ENCODE data around the gene CCDC97.

Gene CCDC97

DNA sequence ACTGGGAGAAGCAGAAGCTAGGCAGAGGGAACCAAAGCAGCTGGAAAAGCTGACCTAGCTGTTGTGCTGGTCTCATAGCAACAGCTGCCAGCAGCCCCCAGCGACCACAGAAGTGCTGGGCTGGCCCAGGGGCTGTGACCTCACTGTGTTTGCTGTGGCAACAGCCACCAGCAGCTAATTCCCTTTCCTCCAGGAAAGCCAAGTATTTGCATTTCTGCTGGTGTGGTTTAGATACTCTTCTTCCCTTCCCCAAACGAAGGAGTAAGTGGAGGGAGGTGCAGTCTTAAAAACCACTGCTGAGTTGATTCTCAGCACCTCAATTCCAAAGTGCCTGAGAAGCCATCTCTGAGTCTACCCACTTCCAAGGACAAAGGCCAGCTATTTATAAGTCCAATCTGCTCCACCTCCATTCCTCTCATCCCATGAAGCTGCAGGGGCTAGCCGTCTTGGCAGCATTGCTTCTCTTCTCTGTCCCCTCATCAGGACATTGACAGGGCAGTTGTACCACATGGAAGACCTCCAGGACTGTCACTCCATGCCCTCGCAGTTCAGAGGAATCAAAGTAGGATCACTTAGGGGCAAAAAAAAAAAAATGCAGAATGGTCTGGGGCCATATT is 11.5 kb upstream of the CCDC97 start:
- DNase-seq = peak in 2 of 5 experiments; percentile 55 to 71

DNA sequence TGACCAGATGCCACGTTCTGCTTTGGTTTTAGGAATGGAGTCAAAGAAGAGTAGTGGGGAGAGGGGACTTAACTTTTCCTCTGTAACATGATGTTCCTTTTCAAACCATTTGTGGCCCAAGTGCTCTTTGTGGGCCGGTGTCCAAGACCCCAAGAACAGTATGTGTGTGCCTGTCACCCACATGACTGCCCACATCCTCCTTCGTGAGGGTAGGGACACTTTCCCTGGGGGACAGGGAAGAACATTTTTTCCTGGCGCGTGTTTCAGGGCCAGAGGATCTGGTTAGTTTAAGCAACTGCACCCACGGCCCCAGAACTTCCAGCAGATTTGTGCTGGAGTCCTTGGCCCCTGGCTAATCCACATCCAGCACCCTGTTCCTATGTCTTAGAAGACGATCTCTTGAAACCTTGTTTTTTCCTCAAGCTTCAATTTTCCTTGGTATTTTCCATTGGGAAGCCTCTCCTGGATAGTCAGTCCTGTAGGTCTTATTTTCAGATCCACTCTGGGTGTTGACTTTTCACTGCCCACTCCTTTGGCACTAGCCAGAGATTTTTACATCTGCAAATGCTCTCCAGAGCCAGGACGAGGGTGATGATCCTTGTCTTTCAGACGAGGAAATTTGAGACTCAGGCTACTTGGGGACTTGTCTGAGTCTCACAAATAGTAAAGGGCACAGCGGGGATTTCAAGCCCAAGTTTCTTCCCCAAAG is 10.8 kb upstream of the CCDC97 start:
- DNase-seq = no peak

GRCh38 chr19:41299755-41300089 is 10.2 kb upstream of the CCDC97 start:
- DNase-seq = peak in 2 of 5 experiments; percentile 52 to 56

DNA sequence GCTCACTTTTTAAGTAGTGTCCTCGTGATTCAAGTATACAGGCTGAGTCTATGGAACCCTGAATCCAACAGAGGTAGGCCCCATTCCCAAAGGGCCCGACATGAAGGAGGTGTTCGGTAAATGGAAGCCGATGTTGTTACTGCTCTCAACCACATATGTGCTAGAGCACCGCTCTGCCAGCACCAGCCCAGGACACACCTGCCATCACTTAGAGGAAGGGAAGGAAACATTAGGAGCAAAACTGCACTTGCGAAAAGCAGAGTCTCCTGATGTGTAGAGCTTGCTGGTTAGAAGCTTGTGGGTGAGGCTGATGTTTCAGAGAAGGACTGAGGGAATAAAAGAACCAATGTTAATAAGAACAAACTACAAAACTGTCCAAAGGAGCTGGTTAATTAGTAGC is 9.4 kb upstream of the CCDC97 start:
- no peak for DNase-seq

- DNase-seq = peak; percentile 33 to 90 (median 56)
Measured at GRCh38 chr19:41302624-41303351, 7.2 kb upstream of the CCDC97 start.

DNA sequence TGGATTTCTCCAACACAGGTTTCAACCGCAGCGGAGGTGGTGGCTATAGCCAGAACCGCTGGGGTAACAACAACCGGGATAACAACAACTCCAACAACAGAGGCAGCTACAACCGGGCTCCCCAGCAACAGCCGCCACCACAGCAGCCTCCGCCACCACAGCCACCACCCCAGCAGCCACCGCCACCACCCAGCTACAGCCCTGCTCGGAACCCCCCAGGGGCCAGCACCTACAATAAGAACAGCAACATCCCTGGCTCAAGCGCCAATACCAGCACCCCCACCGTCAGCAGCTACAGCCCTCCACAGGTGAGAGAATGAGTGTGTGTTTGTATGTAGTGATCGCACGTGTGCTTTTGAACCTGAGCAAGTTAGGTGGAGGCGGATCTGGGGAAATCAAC is 6.0 kb upstream of the CCDC97 start:
- DNase-seq = peak in 2 of 5 experiments; percentile 43 to 59

DNA sequence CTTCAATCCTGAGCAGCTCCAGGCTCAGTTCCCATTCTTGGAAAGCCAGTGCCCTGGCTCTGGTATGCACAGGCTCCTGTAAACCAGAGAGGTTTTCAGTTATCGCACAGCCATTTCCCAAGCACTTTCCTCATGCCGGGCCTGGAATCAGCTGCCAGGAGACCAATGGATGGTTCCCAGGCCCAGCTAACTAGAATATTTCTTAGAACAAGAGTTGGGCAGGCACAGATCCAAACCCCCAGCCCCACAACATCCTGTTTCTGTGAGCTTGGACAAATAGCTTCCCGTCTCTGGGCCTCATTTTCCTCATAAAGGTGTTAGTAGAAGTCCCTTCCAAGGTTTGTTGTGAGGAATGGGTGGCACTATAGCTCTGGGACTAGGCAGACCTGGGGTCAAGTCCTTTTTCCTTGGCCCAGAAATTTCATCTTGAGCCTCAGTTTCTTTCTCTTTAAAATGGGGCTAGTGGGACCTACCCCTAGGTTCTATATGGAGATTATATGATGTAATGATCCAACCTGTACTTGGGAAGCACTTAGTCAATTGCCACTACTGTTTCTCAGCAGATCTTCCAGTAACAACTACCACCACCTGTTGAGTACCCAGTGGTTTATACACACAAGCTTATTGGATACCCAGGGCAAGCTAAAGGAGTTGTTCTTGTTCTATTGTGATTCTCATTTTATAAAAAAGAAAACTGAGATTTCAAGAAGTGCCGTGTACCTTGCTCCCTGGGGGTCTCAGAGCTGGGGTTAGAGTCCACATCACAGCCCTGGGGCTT is 5.1 kb upstream of the CCDC97 start:
- no peak for DNase-seq

- DNase-seq = no peak
Measured at GRCh38 chr19:41305927-41306793, 3.8 kb upstream of the CCDC97 start.

- peak in 2 of 5 experiments; percentile 69 to 87 for DNase-seq
Measured at GRCh38 chr19:41307090-41307875, 2.7 kb upstream of the CCDC97 start.

DNA sequence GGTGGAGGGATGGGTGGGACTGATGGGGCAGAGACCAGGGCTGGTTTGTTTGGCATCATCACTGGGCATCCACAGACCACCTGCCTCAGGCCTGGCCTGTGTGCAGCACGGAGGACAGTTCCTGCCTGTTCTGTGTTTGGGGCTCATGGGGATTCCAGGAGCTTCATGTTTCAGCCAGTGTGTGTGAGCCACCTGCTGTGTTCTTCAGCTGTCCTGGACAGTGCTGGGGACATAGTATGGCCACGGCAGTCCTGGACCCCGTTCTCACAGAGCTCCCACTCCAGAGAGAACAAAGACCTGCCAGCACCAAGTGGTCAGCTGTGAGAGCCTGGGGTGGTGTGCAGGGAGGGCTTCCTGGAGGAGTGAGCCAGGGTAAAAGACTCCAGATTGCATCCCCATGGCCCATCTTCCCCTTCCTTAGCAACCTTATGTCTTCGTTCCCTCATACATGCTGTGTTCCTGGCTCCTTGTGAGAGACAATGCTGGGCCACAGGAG is 2.0 kb upstream of the CCDC97 start:
- DNase-seq = no peak

- DNase-seq = peak; percentile 84 to 94 (median 89)
Measured at GRCh38 chr19:41308450-41309179, 1.4 kb upstream of the CCDC97 start.

DNA sequence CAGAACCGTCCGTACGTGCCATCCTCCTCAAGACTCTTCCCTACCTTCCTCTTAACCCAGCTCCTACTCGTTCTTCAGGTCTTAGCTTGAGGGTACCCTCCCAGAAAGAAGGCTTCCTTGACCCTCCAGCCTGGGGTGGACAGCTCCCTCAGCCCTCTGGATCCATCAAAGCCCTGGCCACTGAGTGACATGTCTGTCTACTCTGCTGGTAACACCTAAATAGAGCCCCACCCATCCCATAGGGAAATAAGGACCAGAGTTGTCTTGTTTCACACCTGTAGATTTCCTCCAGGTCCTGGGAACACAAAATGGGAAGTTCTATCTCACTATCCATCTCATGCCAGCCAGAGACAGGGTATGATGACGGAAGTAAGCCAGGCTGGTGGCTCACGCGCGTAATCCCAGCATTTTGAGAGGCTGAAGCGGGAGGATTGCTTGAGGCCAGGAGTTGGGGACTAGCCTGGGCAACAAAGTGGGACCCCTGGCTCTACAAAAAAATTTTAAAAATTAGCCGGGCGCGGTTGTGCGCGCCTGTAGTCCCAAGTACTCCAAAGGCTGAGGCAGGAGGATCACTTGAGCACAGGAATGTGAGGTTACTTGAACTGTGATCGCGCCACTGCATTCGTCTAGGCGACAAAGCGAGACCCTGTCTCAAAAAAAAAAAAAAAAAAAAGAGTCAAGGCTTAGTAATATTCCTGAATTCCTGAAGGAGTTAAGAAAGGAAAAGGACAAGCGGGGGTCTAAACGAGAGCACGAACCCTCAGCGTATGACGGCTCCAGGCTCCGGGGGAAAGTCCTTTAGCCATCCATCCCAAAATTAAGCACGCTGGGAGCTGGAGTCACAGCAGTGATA is 566 bp upstream of the CCDC97 start:
- peak in 1 of 5 experiments; percentile 32 for DNase-seq

DNA sequence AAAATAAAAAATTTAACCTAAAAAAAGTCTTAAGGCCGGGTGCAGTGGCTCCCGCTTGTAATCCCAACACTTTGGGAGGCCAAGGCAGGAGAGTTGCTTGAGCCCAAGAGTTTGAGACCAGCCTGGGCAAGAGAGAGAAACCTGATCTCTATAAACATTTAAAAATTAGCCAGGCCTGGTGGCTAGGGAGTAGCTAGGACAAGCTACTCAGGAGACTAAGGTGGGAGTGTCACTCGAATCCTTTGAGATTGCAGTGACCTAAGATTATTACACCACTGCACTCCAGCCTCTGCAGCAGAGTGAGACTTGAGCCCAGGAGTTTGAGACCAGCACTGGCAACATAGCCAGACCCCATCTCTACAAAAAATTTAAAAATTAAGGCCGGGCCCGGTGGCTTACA is 1.1 kb downstream of the CCDC97 start:
- DNase-seq = no peak

GRCh38 chr19:41311613-41312012 is 1.6 kb downstream of the CCDC97 start:
- DNase-seq = no peak

DNA sequence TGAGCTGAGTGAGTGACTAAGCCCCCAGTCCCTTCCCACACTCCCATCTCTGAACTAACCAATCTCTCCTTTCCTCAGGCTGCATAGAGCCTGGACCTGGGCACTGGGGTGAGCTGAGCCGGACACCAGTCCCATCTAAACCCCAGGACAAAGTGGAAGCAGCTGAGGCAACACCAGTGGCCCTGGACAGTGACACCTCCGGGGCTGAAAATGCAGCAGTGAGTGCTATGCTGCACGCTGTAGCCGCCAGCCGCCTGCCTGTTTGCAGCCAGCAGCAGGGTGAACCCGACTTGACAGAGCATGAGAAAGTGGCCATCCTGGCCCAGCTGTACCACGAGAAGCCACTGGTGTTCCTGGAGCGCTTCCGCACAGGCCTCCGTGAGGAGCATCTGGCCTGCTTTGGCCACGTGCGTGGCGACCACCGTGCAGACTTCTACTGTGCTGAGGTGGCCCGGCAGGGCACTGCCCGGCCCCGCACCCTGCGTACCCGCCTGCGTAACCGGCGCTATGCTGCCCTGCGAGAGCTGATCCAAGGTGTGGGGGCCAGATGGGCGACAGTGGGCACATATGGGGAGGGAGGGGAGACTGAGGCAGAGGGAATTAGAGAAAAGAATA is 6.4 kb downstream of the CCDC97 start:
- DNase-seq = no peak

DNA sequence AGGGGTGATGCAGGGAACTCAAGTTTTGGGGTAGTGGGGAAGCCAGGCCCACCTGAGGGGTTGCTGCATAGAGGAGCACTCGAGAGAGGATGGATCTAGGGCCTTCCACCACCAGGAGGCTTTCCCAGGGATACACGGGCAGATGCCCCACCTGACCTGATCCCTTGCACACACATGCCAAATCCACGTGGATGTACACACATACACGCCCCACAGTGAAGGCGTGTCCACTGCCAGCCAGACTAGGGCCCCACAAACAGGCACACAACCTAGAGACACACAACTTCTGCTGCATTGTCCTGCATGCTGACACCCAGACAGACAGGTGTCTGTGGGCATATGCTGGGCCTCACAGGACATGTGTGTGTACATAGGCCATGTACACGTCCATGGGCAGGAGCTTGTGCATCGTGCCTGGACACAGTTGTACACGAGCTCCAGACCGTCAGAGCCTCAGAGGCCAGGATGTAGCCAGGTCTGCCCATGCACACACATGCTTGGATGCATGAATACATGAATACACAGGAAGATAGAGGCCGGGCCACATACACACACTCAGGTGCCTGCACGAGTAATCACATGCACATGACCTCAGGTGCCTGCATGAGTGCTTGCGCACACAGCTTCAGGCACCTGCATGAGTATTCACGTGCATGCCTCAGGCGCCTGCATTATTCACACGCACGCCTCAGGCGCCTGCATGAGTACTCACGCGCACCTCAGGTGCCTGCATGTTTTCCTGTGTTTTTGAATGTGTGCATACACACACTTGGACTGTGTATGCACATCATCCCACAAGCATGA is 8.9 kb downstream of the CCDC97 start:
- peak in 1 of 5 experiments; percentile 22 for DNase-seq

GRCh38 chr19:41319500-41320184 is 9.7 kb downstream of the CCDC97 start:
- DNase-seq = no peak

All from T-helper 2 cell (primary cell).